Peyer's patch (tissue), 4 donors: Measurements from ENCODE around the gene CAMP. TPM values are rescaled to one million over a fixed set of nuclear protein-coding genes. Genes with fewer than 3 reads are reported as not detected.
A peak's percentile ranks its signal among the peaks of the same experiment; 100 is the strongest.

ENCODE experiments used
- DNase-seq, 3 donors: peaks; one replicate each; pipeline ENCODE4 v3.0.0-alpha.2; 2017 to 2019
- H3K27ac ChIP-seq, 4 donors: fragments of 200-600 bp; sonication (generic); one replicate each; pipeline ENCODE4 v1.5.1; 2016 to 2019
- H3K27me3 ChIP-seq, 2 donors: fragments of 200-600 bp; sonication (generic); one replicate each; pipeline ENCODE4 v1.5.1; 2019
- H3K36me3 ChIP-seq, 3 donors: fragments of 200-600 bp; sonication (generic); one replicate each; pipeline ENCODE4 v1.5.1; 2016 to 2019
- H3K4me1 ChIP-seq, 4 donors: fragments of 200-600 bp; sonication (generic); one replicate each; pipeline ENCODE4 v1.5.1; 2016 to 2019
- H3K4me3 ChIP-seq, 4 donors: fragments of 200-600 bp; sonication (generic); 1 replicate in 3 of 4; 2 replicates in 1 of 4; pipeline ENCODE4 v1.5.1; 2016 to 2019; ENCODE audit warnings: mild to moderate bottlenecking in 1 of 4
- H3K9me3 ChIP-seq, 4 donors: fragments of 200-600 bp; sonication (generic); one replicate each; pipeline ENCODE4 v1.5.1; 2016 to 2019; ENCODE audit warnings: mild to moderate bottlenecking in 1 of 4
- POLR2A ChIP-seq, 2 donors: fragments of 450-650 bp; IDR thresholded peaks; one replicate each; pipeline ENCODE4 v1.5.1; 2017; ENCODE audit warnings: antibody characterized with exemption in 2 of 2, mild to moderate bottlenecking in 2 of 2, moderate library complexity in 2 of 2
- total RNA-seq, 4 donors: library from RNA; depleted of rRNA; stranded (reverse); fragments of >200 nt; gene quantifications; one replicate each; pipeline ENCODE4 v1.1.0, GENCODE V29; 2016
- TF ChIP-seq, protein P1 (sequence below), 6 experiments: fragments of 450-650 bp in 4 of 6; fragments of 200-600 bp in 2 of 6; sonication (generic) in 1 of 6; IDR thresholded peaks; one replicate each; pipeline ENCODE4 v1.5.1; 2017 to 2019; ENCODE audit warnings: antibody characterized with exemption in 6 of 6, mild to moderate bottlenecking in 3 of 6, moderate library complexity in 1 of 6

The CAMP gene
- total RNA-seq, 4 donors from 2014 or later, result not detected

DNA sequence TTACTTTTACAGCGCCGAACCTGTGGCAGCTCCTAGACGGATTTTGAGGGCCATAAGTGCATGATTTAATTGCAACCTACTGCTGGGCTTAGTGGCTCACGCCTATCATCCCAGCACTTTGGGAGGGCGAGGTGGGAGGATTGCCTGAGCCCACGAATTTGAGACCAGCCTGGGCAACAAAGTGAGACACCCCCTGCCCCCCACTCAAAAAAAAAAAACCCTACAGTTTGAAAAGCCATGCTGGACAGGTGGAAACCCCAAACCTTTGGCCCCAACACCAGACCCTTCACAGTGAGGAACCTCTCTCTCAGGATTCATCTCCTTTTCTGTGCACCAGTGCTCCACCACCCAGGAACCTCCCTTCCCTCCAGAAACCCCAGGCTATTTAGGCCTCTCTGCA is 34.0 kb upstream of the CAMP start:
- no peak for DNase-seq
- TF ChIP-seq POLR2A (IDR thresholded peaks at IDR 0.05), result no peak
- TF ChIP-seq, protein P1, sequence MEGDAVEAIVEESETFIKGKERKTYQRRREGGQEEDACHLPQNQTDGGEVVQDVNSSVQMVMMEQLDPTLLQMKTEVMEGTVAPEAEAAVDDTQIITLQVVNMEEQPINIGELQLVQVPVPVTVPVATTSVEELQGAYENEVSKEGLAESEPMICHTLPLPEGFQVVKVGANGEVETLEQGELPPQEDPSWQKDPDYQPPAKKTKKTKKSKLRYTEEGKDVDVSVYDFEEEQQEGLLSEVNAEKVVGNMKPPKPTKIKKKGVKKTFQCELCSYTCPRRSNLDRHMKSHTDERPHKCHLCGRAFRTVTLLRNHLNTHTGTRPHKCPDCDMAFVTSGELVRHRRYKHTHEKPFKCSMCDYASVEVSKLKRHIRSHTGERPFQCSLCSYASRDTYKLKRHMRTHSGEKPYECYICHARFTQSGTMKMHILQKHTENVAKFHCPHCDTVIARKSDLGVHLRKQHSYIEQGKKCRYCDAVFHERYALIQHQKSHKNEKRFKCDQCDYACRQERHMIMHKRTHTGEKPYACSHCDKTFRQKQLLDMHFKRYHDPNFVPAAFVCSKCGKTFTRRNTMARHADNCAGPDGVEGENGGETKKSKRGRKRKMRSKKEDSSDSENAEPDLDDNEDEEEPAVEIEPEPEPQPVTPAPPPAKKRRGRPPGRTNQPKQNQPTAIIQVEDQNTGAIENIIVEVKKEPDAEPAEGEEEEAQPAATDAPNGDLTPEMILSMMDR (IDR thresholded peaks at IDR 0.05), result no peak
- Histone ChIP-seq H3K27me3 (no peaks in the 10 kb centered on the region), H3K4me1 (peaks cover 0 to 12% (median 4%) of the 10 kb centered on the region in 4 donors), H3K27ac (no peak overlapping the region), H3K4me3 (no peak overlapping the region), H3K36me3 (no peaks in the 10 kb centered on the region), H3K9me3 (no peaks in the 10 kb centered on the region)

DNA sequence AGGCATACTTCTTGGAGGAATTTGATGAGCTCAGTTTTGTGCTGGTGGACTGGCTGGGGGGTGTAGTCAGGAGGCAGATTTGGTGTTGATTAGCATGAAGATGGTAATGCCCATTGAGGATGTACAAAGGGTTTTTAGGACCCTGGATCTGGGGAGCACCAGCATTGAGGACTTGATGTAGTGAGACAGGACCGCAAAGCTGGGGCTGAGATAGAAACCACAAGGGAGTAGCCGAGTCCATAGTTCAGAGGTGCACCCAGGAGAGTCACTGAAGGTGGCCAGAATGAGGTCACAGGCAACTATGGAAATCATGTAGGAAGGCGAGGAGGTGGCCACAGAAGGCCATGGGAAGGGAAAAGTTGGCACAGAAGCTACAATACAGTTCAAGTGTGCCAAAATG is 32.4 kb upstream of the CAMP start:
- TF ChIP-seq POLR2A (IDR thresholded peaks at IDR 0.05), result no peak
- TF ChIP-seq, protein P1 (IDR thresholded peaks at IDR 0.05), result no peak
- no peaks in the 10 kb centered on the region for H3K9me3 ChIP-seq
- H3K27me3 ChIP-seq, result no peaks in the 10 kb centered on the region
- no peak overlapping the region for H3K27ac ChIP-seq
- H3K36me3 ChIP-seq, result no peaks in the 10 kb centered on the region
- H3K4me1 ChIP-seq, result peaks cover 0 to 12% (median 4%) of the 10 kb centered on the region in 4 donors
- peak in 1 of 3 donors; percentile 65 for DNase-seq
- no peak overlapping the region for H3K4me3 ChIP-seq

DNA sequence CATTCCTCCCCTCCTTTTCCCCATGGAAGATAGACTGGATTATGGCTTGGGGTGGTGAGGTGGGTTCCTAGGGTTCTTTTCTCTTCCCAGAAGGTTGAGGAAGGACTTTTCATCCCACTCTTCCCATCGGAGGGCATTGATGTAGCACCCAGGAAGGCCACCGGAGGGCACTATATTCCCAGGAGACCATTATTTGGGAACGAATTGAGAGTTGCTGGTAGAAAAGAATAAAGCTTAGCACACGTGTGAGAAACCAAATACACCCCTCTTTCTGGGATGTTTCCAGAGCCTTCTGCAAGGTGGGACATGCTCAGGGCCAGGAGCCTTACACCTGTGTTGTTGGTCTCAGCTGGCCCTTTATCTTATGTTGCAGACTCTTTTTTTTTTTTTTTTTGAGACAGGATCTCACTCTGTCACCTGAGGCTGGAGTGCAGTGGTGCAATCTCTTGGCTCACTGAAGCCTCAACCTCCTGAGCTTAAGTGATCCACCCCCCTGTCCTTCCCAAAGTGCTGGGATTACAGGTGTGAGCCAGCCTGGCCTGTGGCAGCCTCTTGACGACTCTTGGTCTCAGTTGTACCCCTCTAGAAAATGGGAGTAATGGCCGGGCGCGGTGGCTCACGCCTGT is 28.7 kb upstream of the CAMP start:
- no peaks in the 10 kb centered on the region for H3K9me3 ChIP-seq
- TF ChIP-seq, protein P1 (IDR thresholded peaks at IDR 0.05), result peak; percentile 44 to 79 (median 72)
- no peak for TF ChIP-seq POLR2A (IDR thresholded peaks at IDR 0.05)
- peak; percentile 60 to 81 (median 64) for DNase-seq

DNA sequence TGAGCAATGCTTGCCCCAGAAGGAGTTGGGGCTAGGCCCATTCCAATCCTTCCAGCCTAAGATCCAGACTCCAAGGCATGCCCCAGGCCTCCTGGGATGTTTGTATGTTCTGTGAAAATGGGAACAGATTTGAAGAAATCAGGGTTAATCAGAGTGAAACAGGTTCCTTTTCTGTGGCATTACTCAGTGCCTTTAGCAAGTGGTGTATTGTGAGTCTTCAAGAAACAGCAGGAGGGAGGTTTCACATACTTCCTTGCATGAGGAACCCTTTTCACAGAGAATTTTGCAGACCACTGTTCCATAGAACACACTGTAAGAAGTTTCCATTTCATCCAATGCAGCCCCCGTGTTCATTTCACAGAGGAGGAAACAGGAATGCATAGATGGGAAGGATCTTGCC is 26.7 kb upstream of the CAMP start:
- peak in 1 of 3 donors; percentile 29 for DNase-seq
- no peak overlapping the region for H3K4me3 ChIP-seq
- H3K27me3 ChIP-seq, result no peaks in the 10 kb centered on the region
- no peaks in the 10 kb centered on the region for H3K36me3 ChIP-seq
- TF ChIP-seq, protein P1 (IDR thresholded peaks at IDR 0.05), result no peak
- no peak for TF ChIP-seq POLR2A (IDR thresholded peaks at IDR 0.05)
- no peak overlapping the region for H3K27ac ChIP-seq
- H3K9me3 ChIP-seq, result no peaks in the 10 kb centered on the region
- H3K4me1 ChIP-seq, result no peaks in the 10 kb centered on the region

More for the DNA sequence above, 28.7 kb upstream of the CAMP start:
- H3K27me3 ChIP-seq, result no peaks in the 10 kb centered on the region
- H3K4me3 ChIP-seq, result no peak overlapping the region
- H3K27ac ChIP-seq, result no peak overlapping the region
- H3K36me3 ChIP-seq, result no peaks in the 10 kb centered on the region
- H3K4me1 ChIP-seq, result no peaks in the 10 kb centered on the region

DNA sequence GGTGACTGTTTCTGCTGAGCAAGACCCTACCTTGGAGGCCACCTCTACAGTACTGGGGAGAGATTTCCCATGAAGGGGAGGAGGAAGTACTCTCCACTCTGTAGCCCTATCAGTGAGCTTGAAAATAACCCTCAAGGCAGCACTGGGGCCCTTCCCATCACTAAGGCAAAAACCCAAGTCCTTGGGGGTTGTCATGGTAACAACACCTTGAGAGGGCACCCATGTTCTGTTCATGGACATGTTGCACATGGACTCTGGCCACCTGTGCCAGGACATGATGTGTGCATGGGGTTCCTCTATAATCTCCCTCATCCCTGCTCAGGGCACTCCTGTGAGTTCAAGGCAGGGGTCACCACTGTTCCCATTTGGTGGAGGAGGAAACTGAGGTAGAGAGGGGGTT is 24.2 kb upstream of the CAMP start:
- H3K27me3 ChIP-seq, result no peaks in the 10 kb centered on the region
- TF ChIP-seq POLR2A (IDR thresholded peaks at IDR 0.05), result no peak
- TF ChIP-seq, protein P1 (IDR thresholded peaks at IDR 0.05), result no peak
- no peak overlapping the region for H3K27ac ChIP-seq
- no peaks in the 10 kb centered on the region for H3K9me3 ChIP-seq
- no peak overlapping the region for H3K4me3 ChIP-seq
- H3K4me1 ChIP-seq, result no peaks in the 10 kb centered on the region
- H3K36me3 ChIP-seq, result no peaks in the 10 kb centered on the region
- DNase-seq, result peak in 1 of 3 donors; percentile 8
